Measurements from ENCODE around the gene ANKMY1. TPM values are rescaled to one million over a fixed set of nuclear protein-coding genes. Genes with fewer than 3 reads are reported as not detected.

ANKMY1 gene
- total and polyA plus RNA-seq, 2 of the 13 experiments (the other 11 are each of a cell fraction or from before 2014, with no cell fraction given): 11.7 to 18.8 TPM

GRCh38 chr2:240560480-240561324, 2.9 kb upstream of the ANKMY1 start (continued):
- TF ChIP-seq ZNF362 (CRISPR knock-in tag; IDR thresholded peaks at IDR 0.05; ENCODE audit: borderline replicate concordance): no peak
- no peak; the same call in 1 of the 2 replicates for TF ChIP-seq ZBTB10 (CRISPR knock-in tag; IDR thresholded peaks at IDR 0.05; ENCODE audit: borderline replicate concordance)
- no peak; the same call in 1 of the 2 replicates for TF ChIP-seq ZNF256 (CRISPR knock-in tag; conservative IDR thresholded peaks at IDR 0.05)
- TF ChIP-seq PBX2 (CRISPR knock-in tag; IDR thresholded peaks at IDR 0.05): no peak
- peak; percentile 85 for TF ChIP-seq ZNF879 (CRISPR knock-in tag; IDR thresholded peaks at IDR 0.05)
- TF ChIP-seq KDM3A (CRISPR knock-in tag; IDR thresholded peaks at IDR 0.05; ENCODE audit: low read depth): peak; percentile 19; the same call in 1 of the 2 replicates
- TF ChIP-seq TRIM24 (CRISPR knock-in tag; IDR thresholded peaks at IDR 0.05): no peak
- no peak for TF ChIP-seq CEBPB (IDR thresholded peaks at IDR 0.05; ENCODE audit: borderline replicate concordance, low read depth, low read length)
- no peak; the same call in 1 of the 2 replicates for TF ChIP-seq ZNF543 (CRISPR knock-in tag; IDR thresholded peaks at IDR 0.05)
- no peak for TF ChIP-seq NFE2L1 (CRISPR knock-in tag; IDR thresholded peaks at IDR 0.05; ENCODE audit: borderline replicate concordance)
- TF ChIP-seq KMT2A (CRISPR knock-in tag; IDR thresholded peaks at IDR 0.05): peak; percentile 88
- peak; percentile 99 for TF ChIP-seq ZNF563 (CRISPR knock-in tag; IDR thresholded peaks at IDR 0.05)
- TF ChIP-seq ZNF136 (CRISPR knock-in tag; IDR thresholded peaks at IDR 0.05; ENCODE audit: low read depth): 0 out of 2 replicates have a peak, but pooled peaks have one; percentile 86
- TF ChIP-seq SRSF4 (IDR thresholded peaks at IDR 0.05; ENCODE audit: low read depth, low read length, poor library complexity, severe bottlenecking): no peak
- TF ChIP-seq U2AF1 (optimal IDR thresholded peaks at IDR 0.05; ENCODE audit: low read depth, low read length): no peak
- peak; percentile 96 for TF ChIP-seq PRMT3 (CRISPR knock-in tag; IDR thresholded peaks at IDR 0.05; ENCODE audit: borderline replicate concordance, low read depth)
- peak; percentile 88 for TF ChIP-seq BORCS8-MEF2B (CRISPR knock-in tag; IDR thresholded peaks at IDR 0.05)
- no peak for TF ChIP-seq ATAD3A (CRISPR knock-in tag; IDR thresholded peaks at IDR 0.05)
- TF ChIP-seq ATF6 (CRISPR knock-in tag; conservative IDR thresholded peaks at IDR 0.05): no peak
- peak; percentile 49 for TF ChIP-seq DMAP1 (CRISPR knock-in tag; IDR thresholded peaks at IDR 0.05)
- TF ChIP-seq GFI1 (CRISPR knock-in tag; IDR thresholded peaks at IDR 0.05; ENCODE audit: borderline replicate concordance): peak; percentile 76; the same call in 1 of the 2 replicates
- TF ChIP-seq ARID2 (CRISPR knock-in tag; IDR thresholded peaks at IDR 0.05; ENCODE audit: borderline replicate concordance): no peak
- TF ChIP-seq ZMAT3 (CRISPR knock-in tag; conservative IDR thresholded peaks at IDR 0.05): peak; percentile 88; the same call in 1 of the 2 replicates

All from HepG2 (cell line).